ENCODE results near the gene EPS8L2. TPM values are rescaled to one million over a fixed set of nuclear protein-coding genes. Genes with fewer than 3 reads are reported as not detected.

Gene EPS8L2
- total and polyA plus RNA-seq, 8 donors: 52.5 to 190 (median 80.7) TPM

DNA sequence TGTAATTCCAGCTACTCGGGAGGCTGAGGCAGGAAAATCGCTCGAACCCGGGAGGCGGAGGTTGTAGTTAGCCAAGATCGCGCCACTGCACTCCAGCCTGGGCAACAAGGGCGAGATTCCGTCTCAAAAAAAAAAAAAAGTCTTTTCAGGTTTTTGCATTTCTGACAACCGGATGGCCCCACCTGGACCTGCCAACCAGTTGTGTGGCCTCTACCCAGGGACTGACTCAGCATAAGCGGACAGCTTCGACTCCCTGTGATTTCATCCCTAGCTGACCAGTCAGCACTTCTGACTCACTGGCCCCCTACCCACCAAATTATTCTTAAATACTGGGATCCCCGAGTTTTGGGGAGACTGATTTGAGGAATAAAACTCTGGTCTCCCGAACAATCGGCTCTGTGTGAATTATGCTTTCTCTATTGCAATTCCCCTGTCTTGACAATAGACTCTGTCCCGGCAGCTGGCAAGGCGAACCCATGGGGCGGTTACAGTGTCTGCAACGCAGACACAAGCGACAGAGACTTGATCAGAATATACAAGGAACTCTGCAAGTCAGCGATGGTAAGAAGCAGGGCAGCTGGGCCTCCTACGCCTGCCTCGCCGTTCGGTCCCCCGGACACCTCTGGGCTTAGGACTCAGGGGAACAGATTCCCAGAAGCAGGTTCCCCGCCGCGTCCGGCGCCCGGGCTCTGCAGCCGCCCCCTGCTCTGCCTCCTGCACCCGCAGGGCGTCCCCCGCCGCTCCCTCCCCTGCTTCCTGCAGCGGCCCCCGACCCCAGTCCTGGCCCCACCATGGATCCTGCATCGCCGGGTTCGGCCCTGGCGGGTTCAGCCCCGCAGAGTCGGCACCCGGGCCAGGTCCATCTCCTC, 40.5 kb downstream of the EPS8L2 start:
- intact Hi-C loops (cut with DNase I): no loop called here
- DNase-seq (no peak), ATAC-seq (peak; percentile 34)
- Histone ChIP-seq H3K36me3 (no peaks in the 10 kb centered on the region), H3K4me3 (peak overlapping the region; percentile 85 to 95), H3K27ac (peak overlapping the region; percentile 80 to 90), H3K9me3 (no peaks in the 10 kb centered on the region), H3K27me3 (no peaks in the 10 kb centered on the region), H3K4me1 (peaks cover 11 to 44% of the 10 kb centered on the region in 2 donors)
- TF ChIP-seq, protein P1, sequence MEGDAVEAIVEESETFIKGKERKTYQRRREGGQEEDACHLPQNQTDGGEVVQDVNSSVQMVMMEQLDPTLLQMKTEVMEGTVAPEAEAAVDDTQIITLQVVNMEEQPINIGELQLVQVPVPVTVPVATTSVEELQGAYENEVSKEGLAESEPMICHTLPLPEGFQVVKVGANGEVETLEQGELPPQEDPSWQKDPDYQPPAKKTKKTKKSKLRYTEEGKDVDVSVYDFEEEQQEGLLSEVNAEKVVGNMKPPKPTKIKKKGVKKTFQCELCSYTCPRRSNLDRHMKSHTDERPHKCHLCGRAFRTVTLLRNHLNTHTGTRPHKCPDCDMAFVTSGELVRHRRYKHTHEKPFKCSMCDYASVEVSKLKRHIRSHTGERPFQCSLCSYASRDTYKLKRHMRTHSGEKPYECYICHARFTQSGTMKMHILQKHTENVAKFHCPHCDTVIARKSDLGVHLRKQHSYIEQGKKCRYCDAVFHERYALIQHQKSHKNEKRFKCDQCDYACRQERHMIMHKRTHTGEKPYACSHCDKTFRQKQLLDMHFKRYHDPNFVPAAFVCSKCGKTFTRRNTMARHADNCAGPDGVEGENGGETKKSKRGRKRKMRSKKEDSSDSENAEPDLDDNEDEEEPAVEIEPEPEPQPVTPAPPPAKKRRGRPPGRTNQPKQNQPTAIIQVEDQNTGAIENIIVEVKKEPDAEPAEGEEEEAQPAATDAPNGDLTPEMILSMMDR (IDR thresholded peaks at IDR 0.05): no peak

DNA sequence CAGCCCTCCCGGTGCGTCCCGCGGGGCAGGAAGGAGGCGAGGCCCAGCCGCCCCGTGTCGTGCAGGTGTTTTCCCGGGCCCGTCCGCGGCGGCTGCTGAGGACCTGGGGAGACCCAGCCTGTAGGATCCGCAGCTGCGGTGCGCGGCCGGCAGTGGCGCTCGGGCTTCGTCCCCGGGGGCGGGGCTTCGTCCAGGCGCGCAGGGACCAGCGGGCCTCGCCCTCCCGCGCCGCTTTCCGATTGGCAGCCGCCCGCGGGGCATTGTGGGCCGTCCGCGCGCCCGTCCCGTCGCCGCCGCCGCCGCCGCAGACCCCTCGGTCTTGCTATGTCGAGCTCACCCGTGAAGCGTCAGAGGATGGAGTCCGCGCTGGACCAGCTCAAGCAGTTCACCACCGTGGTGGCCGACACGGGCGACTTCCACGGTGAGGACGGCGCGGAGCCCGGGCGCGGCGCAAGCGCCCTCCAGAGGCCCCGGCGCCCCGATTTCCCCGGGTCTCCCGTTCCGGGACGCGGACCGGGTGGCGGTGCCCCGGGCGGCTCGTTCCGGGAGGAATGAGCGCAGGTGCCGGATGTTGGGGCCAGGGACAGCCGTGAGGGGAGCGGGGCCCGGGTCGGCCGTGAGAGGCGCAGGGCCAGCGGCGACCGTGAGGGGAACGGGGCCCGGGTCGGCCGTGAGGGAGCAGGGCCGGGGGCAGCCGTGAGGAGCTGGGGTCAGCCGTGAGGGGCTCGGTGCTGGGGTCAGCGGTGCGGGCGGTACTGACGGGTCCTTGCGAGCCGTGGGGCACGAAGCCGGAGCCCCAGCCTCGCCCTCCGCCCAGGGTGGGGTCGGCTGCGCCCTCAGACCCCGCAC, 41.4 kb downstream of the EPS8L2 start, which contains the start of gene TALDO1:
Gene TALDO1, plus strand, starts transcription at position 307 of the 849 bp plus-strand sequence. Its CDS starts 18 bp downstream, at position 325.
- Histone ChIP-seq H3K27ac (peak within 1 kb of the TSS; percentile 80 to 90), H3K4me1 (peaks cover 11 to 44% of the 10 kb centered on the region in 2 donors), H3K9me3 (no peaks in the 10 kb centered on the region), H3K36me3 (peaks cover 0 to 3% of the 10 kb centered on the region in 2 donors), H3K27me3 (no peaks in the 10 kb centered on the region), H3K4me3 (peak within 1 kb of the TSS; percentile 85 to 95)
- ATAC-seq (peak; percentile 98), DNase-seq (peak; percentile 84 to 99 (median 92))
- TF ChIP-seq, protein P1 (IDR thresholded peaks at IDR 0.05): peak; percentile 15 to 34
- intact Hi-C loops (cut with DNase I): no loop called here

DNA sequence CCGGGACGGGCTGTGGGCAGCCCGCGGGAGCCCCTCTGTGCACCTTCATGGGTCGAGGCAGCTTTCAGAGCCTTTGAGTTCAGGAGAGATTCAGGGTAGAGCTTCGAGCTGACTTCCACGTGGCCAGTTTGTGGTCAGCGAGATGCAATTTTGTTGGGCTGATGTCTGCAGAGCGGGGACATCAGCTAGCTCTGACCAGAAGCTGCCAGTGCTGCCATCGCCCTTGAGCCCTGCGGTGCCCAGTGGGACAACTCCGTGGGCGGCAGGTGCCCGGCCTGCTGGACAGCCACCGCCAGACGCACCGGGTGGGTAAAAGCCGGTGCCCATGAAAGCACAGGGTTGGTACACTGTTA, 42.0 kb downstream of the EPS8L2 start:
- H3K9me3 ChIP-seq: no peaks in the 10 kb centered on the region
- TF ChIP-seq, protein P1 (IDR thresholded peaks at IDR 0.05): no peak
- intact Hi-C loops (cut with DNase I): no loop called here
- peaks cover 0 to 9% of the 10 kb centered on the region in 2 donors for H3K36me3 ChIP-seq
- peak in 1 of 4 donors; percentile 87 for DNase-seq
- peak overlapping the region; percentile 80 to 90 for H3K27ac ChIP-seq
- H3K27me3 ChIP-seq: no peaks in the 10 kb centered on the region
- H3K4me3 ChIP-seq: peak overlapping the region; percentile 85 to 95
- H3K4me1 ChIP-seq: peaks cover 11 to 47% of the 10 kb centered on the region in 2 donors
- ATAC-seq: peak; percentile 19

DNA sequence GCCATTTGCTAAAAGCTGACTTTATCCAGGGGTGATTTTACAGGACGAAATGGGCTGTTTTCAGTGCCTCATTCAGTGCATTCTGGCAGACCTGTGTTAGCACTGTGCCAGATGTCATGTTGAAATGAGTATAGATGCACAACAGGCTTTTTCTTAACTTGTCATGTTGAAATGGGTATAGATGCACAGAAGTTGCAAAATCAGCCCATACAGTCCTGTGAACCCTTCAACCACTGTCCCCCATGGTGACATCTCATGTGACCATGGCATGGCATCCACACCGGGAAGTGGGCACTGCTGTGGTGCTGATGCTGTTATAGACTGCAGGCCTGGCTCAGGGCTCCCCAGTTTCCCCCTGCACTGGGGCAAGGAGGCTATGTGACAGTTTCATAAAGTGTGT, 43.7 kb downstream of the EPS8L2 start:
- H3K9me3 ChIP-seq: no peaks in the 10 kb centered on the region
- peak overlapping the region in 1 of 2 donors; percentile 90 for H3K27ac ChIP-seq
- DNase-seq: no peak
- peaks cover 11 to 55% of the 10 kb centered on the region in 2 donors for H3K4me1 ChIP-seq
- no peaks in the 10 kb centered on the region for H3K27me3 ChIP-seq
- H3K4me3 ChIP-seq: peak overlapping the region in 1 of 2 donors; percentile 95
- ATAC-seq: no peak
- intact Hi-C loops (cut with DNase I): no loop called here
- TF ChIP-seq, protein P1 (IDR thresholded peaks at IDR 0.05): no peak
- H3K36me3 ChIP-seq: peaks cover 0 to 15% of the 10 kb centered on the region in 2 donors
